T follicular helper cell (primary cell): ENCODE measurements around the gene BOLL.
"Not testable (repeated sequence)": the region's sequence is repeated elsewhere in the genome, so short reads cannot be mapped to it uniquely, and the experiment has no call there.

Experiments
- DNase-seq: peaks from one replicate; pipeline ENCODE4 v3.0.0-alpha.2; 2020; ENCODE audit warnings: low read depth

The BOLL gene

DNA sequence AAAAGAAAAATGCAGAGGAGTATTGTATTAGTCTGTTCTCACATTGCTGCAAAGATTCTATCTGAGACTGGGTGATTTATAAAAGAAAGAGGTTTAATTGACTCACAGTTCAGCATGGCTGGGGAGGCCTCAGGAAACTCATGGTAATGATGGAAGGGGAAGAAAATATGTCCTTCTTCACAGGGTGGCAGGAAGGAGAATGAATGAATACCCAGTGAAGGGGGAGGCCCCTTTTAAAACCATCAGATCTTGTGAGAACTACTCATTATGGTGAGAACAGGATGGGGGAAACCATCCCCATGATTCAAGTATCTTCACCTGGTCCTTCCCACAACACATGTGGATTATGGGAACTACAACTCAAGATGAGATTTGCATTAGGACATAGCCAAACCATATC is 10.2 kb upstream of the BOLL start:
- DNase-seq = no peak

DNA sequence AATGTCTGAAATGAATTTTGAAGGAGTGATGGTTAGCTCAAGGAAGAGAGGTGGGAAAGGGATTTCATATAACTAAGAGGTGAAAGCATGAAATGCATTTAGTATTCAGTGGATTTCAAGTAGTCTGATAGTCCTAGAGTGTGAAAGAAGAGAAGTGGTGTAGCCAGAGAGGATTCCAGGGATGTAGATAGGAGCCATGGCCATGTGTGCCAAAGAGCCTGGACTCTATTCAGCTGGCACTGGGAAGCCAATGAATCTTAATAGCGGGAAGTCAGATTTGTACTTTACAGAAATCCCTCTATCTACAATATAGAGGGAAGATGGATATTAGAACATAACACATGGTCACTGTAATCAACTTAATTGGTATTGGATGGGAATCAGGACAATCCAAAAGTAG is 8.3 kb upstream of the BOLL start:
- DNase-seq = no peak

GRCh38 chr2:197786010-197786877 is 1.1 kb upstream of the BOLL start:
- peak; percentile 33 for DNase-seq

- no peak for DNase-seq
Observed at GRCh38 chr2:197782126-197782525, 3.0 kb downstream of the BOLL start.

- DNase-seq = no peak
Observed at GRCh38 chr2:197779261-197779660, 5.9 kb downstream of the BOLL start.

DNA sequence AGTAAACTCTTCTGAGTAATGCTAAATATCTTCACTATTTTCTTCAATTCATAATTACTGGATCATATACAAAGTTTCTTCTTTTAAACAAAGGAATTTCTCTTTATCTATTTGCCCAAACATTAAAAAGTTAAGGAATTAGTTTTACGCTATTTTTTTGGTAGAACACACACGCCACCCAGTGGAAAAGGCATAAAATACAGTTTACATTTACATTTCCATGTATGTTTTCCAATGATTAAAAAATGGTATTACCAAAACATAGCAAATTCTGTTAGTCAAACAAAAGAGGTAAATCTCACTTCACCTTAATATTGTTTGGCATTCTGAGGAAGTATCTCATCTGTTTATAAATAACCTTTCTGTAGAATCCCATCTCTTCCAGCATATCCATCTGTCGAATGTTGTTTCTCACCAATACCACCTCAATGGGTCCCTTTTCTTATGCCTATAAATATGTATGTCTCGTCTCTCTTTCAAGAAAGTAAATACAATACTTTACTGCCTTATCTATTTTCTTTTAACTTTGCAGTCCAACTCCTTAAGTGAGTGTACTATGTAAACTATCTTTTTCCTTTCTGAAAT is 7.2 kb downstream of the BOLL start:
- DNase-seq = peak; percentile 3

DNA sequence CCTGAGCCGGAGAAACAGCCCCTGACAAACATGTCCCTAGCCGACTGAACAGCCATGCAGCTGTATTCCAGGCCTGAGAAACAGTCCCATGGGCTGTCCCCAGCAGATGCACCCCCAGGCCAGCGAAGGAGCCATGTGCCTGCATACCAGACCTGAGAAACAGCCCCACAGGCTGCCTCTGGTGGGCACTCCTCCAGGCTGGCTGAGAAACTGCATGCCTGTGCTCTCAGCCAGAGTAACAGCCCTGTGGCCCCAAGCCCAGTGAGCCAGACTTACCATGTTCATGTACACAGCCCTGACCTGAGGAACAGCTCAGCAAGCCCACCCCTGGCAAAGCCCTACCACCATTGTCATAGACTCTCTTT is 24.8 kb downstream of the BOLL start:
- no peak for DNase-seq

- no peak for DNase-seq
Observed at GRCh38 chr2:197759625-197760292, 25.4 kb downstream of the BOLL start.

DNA sequence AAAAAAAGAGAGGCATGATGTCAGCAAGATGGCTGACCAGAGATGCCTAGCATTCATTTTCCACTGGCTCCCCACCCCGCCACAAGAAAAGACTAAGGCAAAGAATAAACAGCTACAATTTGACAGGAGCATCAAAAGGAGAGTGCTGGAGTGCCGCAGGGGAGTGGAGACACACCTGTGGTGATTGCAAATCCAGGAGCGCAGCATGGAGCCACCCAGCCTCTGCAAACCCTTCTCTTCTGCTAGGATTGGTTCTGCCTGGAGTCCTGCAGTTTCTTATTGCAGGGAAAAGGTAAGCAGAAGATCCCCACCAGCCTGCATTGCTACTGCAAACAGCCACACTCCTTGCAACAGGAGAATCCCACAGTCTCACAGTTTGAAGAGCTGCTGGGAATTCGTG is 26.1 kb downstream of the BOLL start:
- no peak for DNase-seq

DNA sequence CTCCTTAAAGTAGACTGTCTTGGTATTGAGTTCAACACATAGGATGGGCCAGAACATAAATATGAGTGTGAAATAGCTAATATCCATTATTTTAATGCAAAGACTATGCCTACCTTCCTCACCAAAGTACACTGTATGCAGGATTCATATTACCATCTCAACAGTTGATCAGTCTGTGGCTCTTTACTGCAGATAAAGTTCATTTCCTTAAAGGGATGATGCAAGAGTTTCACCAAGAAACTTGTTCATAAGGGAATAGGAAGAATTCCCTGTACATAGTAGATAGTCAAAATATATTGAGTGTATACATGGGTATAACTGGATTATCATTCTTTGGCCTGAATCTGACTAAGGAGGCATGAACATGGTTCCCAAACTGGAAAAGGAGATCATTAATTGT is 44.9 kb downstream of the BOLL start:
- no peak for DNase-seq

DNA sequence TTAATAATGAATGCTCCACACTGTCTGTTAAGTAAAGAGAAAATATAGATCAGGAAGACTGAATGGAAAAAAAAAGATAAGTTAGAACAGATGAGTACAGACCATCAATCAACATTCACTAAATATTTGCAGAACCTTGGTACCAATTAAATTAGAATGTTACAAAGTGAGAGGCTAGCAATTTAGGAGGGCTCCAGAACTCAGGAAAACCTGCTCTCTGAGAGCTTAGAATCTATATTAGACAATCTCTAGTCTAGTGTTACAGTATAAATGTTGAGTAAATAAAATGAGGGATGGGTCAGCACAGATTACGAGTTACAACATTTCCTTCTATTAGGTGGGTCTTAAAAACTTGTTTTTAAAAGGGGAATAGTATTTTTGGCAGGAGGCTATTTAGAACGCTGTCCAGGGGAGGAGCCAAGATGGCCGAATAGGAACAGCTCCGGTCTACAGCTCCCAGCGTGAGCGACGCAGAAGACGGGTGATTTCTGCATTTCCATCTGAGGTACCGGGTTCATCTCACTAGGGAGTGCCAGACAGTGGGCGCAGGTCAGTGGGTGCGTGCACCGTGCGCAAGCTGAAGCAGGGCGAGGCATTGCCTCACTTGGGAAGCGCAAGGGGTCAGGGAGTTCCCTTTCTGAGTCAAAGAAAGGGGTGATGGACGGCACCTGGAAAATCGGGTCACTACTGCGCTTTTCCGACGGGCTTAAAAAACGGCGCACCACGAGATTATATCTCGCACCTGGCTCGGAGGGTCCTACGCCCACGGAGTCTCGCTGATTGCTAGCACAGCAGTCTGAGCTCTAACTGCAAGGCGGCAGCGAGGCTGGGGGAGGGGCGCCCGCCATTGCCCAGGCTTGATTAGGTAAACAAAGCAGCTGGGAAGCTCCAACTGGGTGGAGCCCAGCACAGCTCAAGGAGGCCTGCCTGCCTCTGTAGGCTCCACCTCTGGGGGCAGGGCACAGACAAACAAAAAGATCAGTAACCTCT is 56.3 kb downstream of the BOLL start:
- not testable (repeated sequence) for DNase-seq

DNA sequence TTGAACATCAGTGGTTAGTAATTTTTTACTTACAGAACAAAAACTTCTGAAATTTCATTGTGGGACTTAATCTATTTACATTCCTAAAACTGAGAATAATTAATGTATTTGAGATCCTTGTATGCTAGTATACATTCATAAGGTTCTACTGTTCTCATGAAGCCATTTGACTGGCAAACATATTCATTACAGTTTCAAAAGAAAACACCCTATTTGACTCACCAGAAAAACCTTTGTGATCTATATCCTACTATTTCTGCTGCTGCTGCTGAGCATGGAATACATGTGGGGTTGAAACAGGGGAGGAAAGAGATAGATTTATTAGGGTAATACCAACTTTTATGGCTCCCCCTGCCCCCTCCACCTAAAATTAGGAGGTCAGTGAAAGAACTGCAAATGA is 58.1 kb downstream of the BOLL start:
- no peak for DNase-seq

GRCh38 chr2:197717863-197718262 is 67.3 kb downstream of the BOLL start:
- DNase-seq = no peak

- DNase-seq = no peak
Observed at GRCh38 chr2:197713271-197713670, 71.8 kb downstream of the BOLL start.

GRCh38 chr2:197711578-197711977 is 73.5 kb downstream of the BOLL start:
- DNase-seq = no peak

DNA sequence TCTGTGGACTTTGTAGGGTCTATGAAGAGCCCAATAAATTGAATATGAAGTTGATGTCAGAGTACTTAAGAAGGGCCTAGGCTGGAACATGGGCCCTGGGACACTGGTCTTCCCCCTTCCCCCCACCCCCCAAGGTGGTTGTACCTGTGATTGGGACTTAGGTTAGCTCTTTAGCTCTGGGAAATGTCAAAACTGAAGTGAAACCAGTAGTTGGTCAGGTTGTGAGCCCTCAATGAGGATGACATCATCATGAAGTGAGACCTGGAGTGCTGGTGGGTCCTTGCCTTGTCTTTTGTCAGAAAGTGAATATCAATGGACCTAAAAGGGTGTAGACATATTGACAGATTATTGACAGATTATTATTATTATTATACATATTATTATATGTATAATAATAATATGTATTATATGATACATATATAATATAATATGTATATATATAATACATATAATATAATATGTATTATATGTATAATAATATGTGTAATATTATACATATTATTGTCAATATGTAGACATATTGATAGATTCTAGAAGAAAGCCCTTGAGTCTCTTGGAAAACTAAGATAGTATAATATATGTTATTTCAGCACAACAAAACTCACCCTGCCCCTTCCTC is 74.6 kb downstream of the BOLL start:
- no peak for DNase-seq

DNA sequence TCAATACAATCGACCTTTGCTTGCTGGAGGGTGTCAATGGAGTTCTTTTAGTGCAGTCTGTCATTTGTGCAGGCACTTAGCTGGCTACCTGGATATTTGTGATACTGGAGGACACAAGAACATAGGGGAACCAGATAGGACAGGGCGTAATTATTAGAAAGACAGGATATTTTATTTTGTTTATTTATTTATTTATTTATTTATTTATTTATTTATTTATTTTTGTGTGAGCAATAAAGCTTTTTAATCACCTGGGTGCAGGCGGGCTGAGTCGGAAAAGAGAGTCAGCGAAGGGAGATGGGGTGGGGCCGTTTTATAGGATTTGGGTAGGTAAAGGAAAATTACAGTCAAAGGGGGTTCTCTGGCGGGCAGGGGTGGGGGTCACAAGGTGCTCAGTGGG is 76.0 kb downstream of the BOLL start:
- not testable (repeated sequence) for DNase-seq

DNA sequence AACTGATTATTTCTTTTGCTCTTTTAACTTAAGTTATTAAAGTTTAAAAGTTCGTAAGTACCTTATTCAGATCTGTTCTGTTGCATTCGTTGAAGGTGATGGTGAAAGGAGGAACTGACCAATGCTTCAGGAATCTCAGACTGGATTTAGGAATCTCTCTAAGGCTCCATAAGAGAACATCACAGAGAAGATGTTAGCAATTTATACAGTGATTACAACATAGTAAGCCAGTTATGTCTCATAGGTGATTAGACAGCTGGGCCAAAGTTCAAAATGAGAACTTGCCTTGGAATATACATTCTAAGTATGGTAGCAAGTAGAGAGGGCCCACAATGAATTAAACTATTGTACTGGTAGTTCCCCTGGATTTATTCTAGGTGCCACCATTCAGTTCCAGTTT is 76.8 kb downstream of the BOLL start:
- no peak for DNase-seq

GRCh38 chr2:197707316-197708213 is 77.6 kb downstream of the BOLL start:
- DNase-seq = no peak

GRCh38 chr2:197706839-197707207 is 78.3 kb downstream of the BOLL start:
- DNase-seq = no peak
